Ovary (tissue), 9 donors: ENCODE measurements around the gene PPP2R5C. TPM values are rescaled to one million over a fixed set of nuclear protein-coding genes. Genes with fewer than 3 reads are reported as not detected.

Experiments
- DNase-seq, 5 donors: peaks; one replicate each; pipeline ENCODE4 v3.0.0-alpha.2; 2019 to 2020
- H3K27ac ChIP-seq, 2 donors: fragments of 200-600 bp; one replicate each; pipeline versions ENCODE4 v1.5.1 to v1.8.0; 2019 to 2022
- H3K27me3 ChIP-seq: fragments of 200-600 bp; one replicate; pipeline ENCODE4 v1.8.0; 2022
- H3K36me3 ChIP-seq: fragments of 200-600 bp; sonication (generic); one replicate; pipeline ENCODE4 v1.5.1; 2019
- H3K4me1 ChIP-seq: one replicate; pipeline ENCODE4 v1.8.1; 2013; ENCODE audit warnings: mild to moderate bottlenecking, moderate library complexity; ENCODE audit not compliant: insufficient read depth
- H3K4me3 ChIP-seq: fragments of 200-600 bp; sonication (generic); one replicate; pipeline ENCODE4 v1.5.1; 2017
- H3K9me3 ChIP-seq, 2 donors: fragments of 200-600 bp in 1 of 2; sonication (generic) in 1 of 2; one replicate each; pipeline versions ENCODE4 v1.5.1 to v1.8.1; 2013 to 2019; ENCODE audit warnings: mild to moderate bottlenecking in 1 of 2, moderate library complexity in 1 of 2
- CTCF ChIP-seq, 3 donors: fragments of 450-650 bp in 2 of 3; fragments of 200-600 bp in 1 of 3; IDR thresholded peaks; one replicate each; pipeline versions ENCODE4 v1.5.1 to v1.8.0; 2016 to 2022; ENCODE audit warnings: antibody characterized with exemption in 3 of 3, mild to moderate bottlenecking in 1 of 3
- EP300 ChIP-seq: sonication (generic); formaldehyde crosslinking; IDR thresholded peaks from one replicate; pipeline ENCODE4 v1.6.1; 2017; ENCODE audit warnings: antibody characterized with exemption
- POLR2A ChIP-seq: fragments of 450-650 bp; IDR thresholded peaks from one replicate; pipeline ENCODE4 v1.6.1; 2017; ENCODE audit warnings: antibody characterized with exemption, mild to moderate bottlenecking, moderate library complexity
- WGBS, 3 donors: extraction: QIAGEN DNeasy Blood & Tissue Kit in 1 of 3; methylation state at CpG; one replicate each; pipeline versions ENCODE4 v1.1.5 to v1.1.7; 2013 to 2017; 5-methylcytosine and 5-hydroxymethylcytosine counted together
- intact Hi-C, 4 donors: fragments of 100-400 bp; cut with DNase I; formaldehyde crosslinking; loops; one replicate each; pipeline versions ENCODE4 v1.11.0 to v1.15.1; 2022 to 2023
- polyA plus RNA-seq, 2 donors: library from polyadenylated mRNA; stranded (reverse); fragments of 200-250 nt in 1 of 2; fragments of 350-450 nt in 1 of 2; fragmentation: Illumina TruSeq in 1 of 2; extraction: RNeasy Lipid Tissue Mini Kit (QIAGEN cat#74804) in 1 of 2; gene quantifications; one replicate each; pipeline ENCODE4 v1.2.3, GENCODE V29; 2013 to 2014
- total RNA-seq, 7 donors: library from RNA; depleted of rRNA in 2 of 7; stranded (reverse); fragments of >200 nt in 2 of 7; fragmentation: NEBNext Ultra II Directional in 3 of 7; extraction: Animal tissue kit (Norgen Biotek cat#: 25700) in 3 of 7; gene quantifications; one replicate each; pipeline versions ENCODE4 v1.1.0 to v1.2.4, GENCODE V29; 2016 to 2023
- donor health status: DM: no; HTN: no; CAD: no; lungs with moderate emphysema.
- donor health status: DM: no; HTN: no; CAD: no.
- donor health status: Bipolar disorder and iron deficiency.
- donor health status: DM: yes; HTN: yes; CAD: no.
- donor health status: DM: no; HTN: no; CAD: no.
- donor health status: DM: yes; HTN: yes; CAD: no.

PPP2R5C gene
- total and polyA plus RNA-seq, 9 donors: 52.8 to 136 (median 96.6) TPM

DNA sequence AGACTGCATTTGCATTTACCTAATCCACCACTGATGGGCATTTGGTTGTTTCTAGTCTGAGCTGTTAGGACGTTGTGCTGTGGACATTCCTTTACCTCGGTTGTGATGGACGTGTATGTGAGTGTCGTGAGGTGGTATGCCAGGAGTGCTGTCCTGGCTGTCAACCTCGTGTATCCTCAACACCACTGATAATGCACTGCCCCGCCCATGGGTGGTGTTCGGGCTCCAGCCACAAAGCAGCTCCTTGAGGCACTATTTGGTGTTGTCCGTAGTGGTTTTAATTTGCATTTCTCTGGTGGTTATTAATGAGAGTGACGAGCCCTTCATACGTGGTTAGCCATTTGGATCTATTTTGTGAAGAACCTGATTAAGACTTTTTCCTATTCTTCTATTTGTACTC is 87.6 kb downstream of the PPP2R5C start:
- no peak for DNase-seq
- H3K27me3 ChIP-seq: no peaks in the 10 kb centered on the region
- H3K4me3 ChIP-seq: no peak overlapping the region
- intact Hi-C loops: loop anchor here in 1 of 4 donors (10.0 kb wide), 1 partner anchor 74 kb away; no protein-coding TSS in a partner anchor
- no peak for TF ChIP-seq CTCF (IDR thresholded peaks at IDR 0.05)
- TF ChIP-seq POLR2A: no peak
- TF ChIP-seq EP300: no peak
- H3K27ac ChIP-seq: no peak overlapping the region
- H3K4me1 ChIP-seq: peaks cover 10% of the 10 kb centered on the region
- H3K36me3 ChIP-seq: no peaks in the 10 kb centered on the region
- no peaks in the 10 kb centered on the region for H3K9me3 ChIP-seq
- WGBS, 3 donors: 80 to 84% (median 84%) methylated on average over 10 of the region's 10 CpGs

- Histone ChIP-seq H3K9me3 (no peaks in the 10 kb centered on the region), H3K27ac (no peak overlapping the region), H3K4me1 (peaks cover 10% of the 10 kb centered on the region), H3K36me3 (no peaks in the 10 kb centered on the region), H3K27me3 (no peaks in the 10 kb centered on the region), H3K4me3 (no peak overlapping the region)
- TF ChIP-seq CTCF (IDR thresholded peaks at IDR 0.05) (no peak), POLR2A (no peak), EP300 (no peak)
- no peak for DNase-seq
- intact Hi-C loops: loop anchor here in 1 of 4 donors (10.0 kb wide), 1 partner anchor 75 kb away; no protein-coding TSS in a partner anchor
- 77 to 80% (median 77%) methylated on average over 3 of the region's 3 CpGs for WGBS, 3 donors
These were observed 88.1 kb downstream of the PPP2R5C start for GRCh38 chr14:101849640-101850039.

DNA sequence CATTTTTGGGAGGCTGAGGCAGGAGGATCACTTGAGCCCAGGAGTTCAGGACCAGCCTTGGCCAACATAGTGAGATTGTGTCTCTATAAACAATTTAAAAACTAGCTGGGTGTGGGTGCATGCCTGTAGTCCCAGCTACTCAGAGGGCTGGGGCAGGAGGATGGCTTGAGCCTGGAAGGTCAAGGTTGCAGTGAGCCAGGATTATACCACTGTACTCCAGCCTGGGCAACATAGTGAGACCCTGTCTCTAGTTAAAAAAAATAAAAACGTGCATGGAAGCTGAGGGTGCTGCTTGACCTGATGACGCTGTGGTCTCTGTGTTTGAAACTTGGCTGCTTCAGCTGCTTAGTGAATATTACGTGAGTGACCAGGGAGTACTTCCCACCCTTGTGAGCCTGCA is 89.7 kb downstream of the PPP2R5C start:
- peaks cover 12% of the 10 kb centered on the region for H3K4me1 ChIP-seq
- H3K9me3 ChIP-seq: no peaks in the 10 kb centered on the region
- TF ChIP-seq EP300 (no peak), POLR2A (no peak), CTCF (IDR thresholded peaks at IDR 0.05) (no peak)
- no peak overlapping the region for H3K27ac ChIP-seq
- intact Hi-C loops: no loop called here
- no peak for DNase-seq
- 81 to 92% (median 84%) methylated on average over 3 of the region's 3 CpGs for WGBS, 3 donors
- no peaks in the 10 kb centered on the region for H3K36me3 ChIP-seq
- no peaks in the 10 kb centered on the region for H3K27me3 ChIP-seq
- no peak overlapping the region for H3K4me3 ChIP-seq

- intact Hi-C loops: no loop called here
- Histone ChIP-seq H3K9me3 (no peaks in the 10 kb centered on the region), H3K27me3 (no peaks in the 10 kb centered on the region), H3K27ac (no peak overlapping the region), H3K4me1 (peaks cover 12% of the 10 kb centered on the region), H3K4me3 (no peak overlapping the region), H3K36me3 (no peaks in the 10 kb centered on the region)
- DNase-seq: no peak
- TF ChIP-seq POLR2A (no peak), CTCF (IDR thresholded peaks at IDR 0.05) (no peak), EP300 (no peak)
- WGBS, 3 donors: 64 to 79% (median 73%) methylated on average over 7 of the region's 7 CpGs
These were observed 90.4 kb downstream of the PPP2R5C start for GRCh38 chr14:101851736-101852405.
